H9 (cell line): ENCODE measurements around the gene DHX30. TPM values are rescaled to one million over a fixed set of nuclear protein-coding genes. Genes with fewer than 3 reads are reported as not detected.
"Not testable (repeated sequence)": the region's sequence is repeated elsewhere in the genome, so short reads cannot be mapped to it uniquely, and the experiment has no call there.

Experiments used
- DNase-seq: peaks from one replicate; pipeline ENCODE4 v3.0.0-alpha.2; 2017
- H2AFZ ChIP-seq: one replicate; pipeline ENCODE4 v1.6.1; 2013; ENCODE audit warnings: mild to moderate bottlenecking, low read length, control low read depth, moderate library complexity
- H2AK5ac ChIP-seq: 2 replicates; pipeline ENCODE4 v1.6.1; 2013; ENCODE audit warnings: low read length, control low read depth, mixed read lengths; ENCODE audit not compliant: insufficient read length
- H2BK120ac ChIP-seq: one replicate; pipeline ENCODE4 v1.6.1; 2013; ENCODE audit warnings: low read depth, mild to moderate bottlenecking, low read length, control low read depth, inconsistent platforms; ENCODE audit not compliant: poor library complexity, severe bottlenecking
- H2BK12ac ChIP-seq: 2 replicates; pipeline ENCODE4 v1.6.1; 2013; ENCODE audit warnings: low read length, control low read depth, mixed read lengths, low read depth; ENCODE audit not compliant: insufficient read length
- H2BK15ac ChIP-seq: 2 replicates; pipeline ENCODE4 v1.6.1; 2013; ENCODE audit warnings: low read depth, low read length, control low read depth
- H2BK20ac ChIP-seq: one replicate; pipeline ENCODE4 v1.6.1; 2013; ENCODE audit warnings: low read depth, mild to moderate bottlenecking, low read length, control low read depth, inconsistent platforms; ENCODE audit not compliant: poor library complexity, severe bottlenecking
- H2BK5ac ChIP-seq: 2 replicates; pipeline ENCODE4 v1.6.1; 2013; ENCODE audit warnings: low read length, control low read depth, mixed read lengths; ENCODE audit not compliant: insufficient read length
- H3K14ac ChIP-seq: 2 replicates; pipeline ENCODE4 v1.6.1; 2013; ENCODE audit warnings: low read length, control low read depth; ENCODE audit not compliant: insufficient read depth
- H3K18ac ChIP-seq: 2 replicates; pipeline ENCODE4 v1.6.1; 2013; ENCODE audit warnings: low read depth, mild to moderate bottlenecking, mixed read lengths, low read length, control low read depth; ENCODE audit not compliant: insufficient read length
- H3K23ac ChIP-seq: 2 replicates; pipeline ENCODE4 v1.6.1; 2013; ENCODE audit warnings: low read length, control low read depth, mixed read lengths, low read depth; ENCODE audit not compliant: insufficient read length
- H3K23me2 ChIP-seq: 2 replicates; pipeline ENCODE4 v1.6.1; 2013; ENCODE audit warnings: low read depth, mild to moderate bottlenecking, mixed read lengths, low read length, control low read depth; ENCODE audit not compliant: insufficient read length, poor library complexity, severe bottlenecking
- H3K27ac ChIP-seq: 2 replicates; pipeline ENCODE4 v1.5.1; 2013; ENCODE audit warnings: low read length, control low read depth, mixed read lengths, low read depth; ENCODE audit not compliant: insufficient read length
- H3K27me3 ChIP-seq: 2 replicates; pipeline ENCODE4 v1.6.1; 2013; ENCODE audit warnings: low read length, control low read depth, inconsistent platforms; ENCODE audit not compliant: insufficient read depth
- H3K4ac ChIP-seq: 2 replicates; pipeline ENCODE4 v1.6.1; 2013; ENCODE audit warnings: low read depth, mild to moderate bottlenecking, control low read depth, inconsistent platforms, low read length, moderate library complexity
- H3K4me1 ChIP-seq: 2 replicates; pipeline ENCODE4 v1.6.1; 2013; ENCODE audit warnings: low read length, control low read depth, inconsistent platforms; ENCODE audit not compliant: insufficient read depth
- H3K4me2 ChIP-seq: 2 replicates; pipeline ENCODE4 v1.6.1; 2013; ENCODE audit warnings: low read length, control low read depth, mixed read lengths; ENCODE audit not compliant: insufficient read length, insufficient read depth
- H3K56ac ChIP-seq: 2 replicates; pipeline ENCODE4 v1.6.1; 2013; ENCODE audit warnings: low read depth, mild to moderate bottlenecking, mixed read lengths, low read length, control low read depth; ENCODE audit not compliant: insufficient read length
- H3K79me1 ChIP-seq: 2 replicates; pipeline ENCODE4 v1.6.1; 2013; ENCODE audit warnings: low read depth, mild to moderate bottlenecking, moderate library complexity, low read length, control low read depth, inconsistent platforms; ENCODE audit not compliant: insufficient read depth, poor library complexity, severe bottlenecking
- H3K79me2 ChIP-seq: 2 replicates; pipeline ENCODE4 v1.6.1; 2013; ENCODE audit warnings: low read length, control low read depth, inconsistent platforms; ENCODE audit not compliant: insufficient read depth
- H3K9ac ChIP-seq: 2 replicates; pipeline ENCODE4 v1.6.1; 2013; ENCODE audit warnings: low read length, control low read depth, mixed read lengths; ENCODE audit not compliant: insufficient read length; ENCODE audit errors: extremely low read depth
- H3K9me3 ChIP-seq: one replicate; pipeline ENCODE4 v1.6.1; 2013; ENCODE audit warnings: low read depth, low read length, inconsistent platforms; ENCODE audit not compliant: control insufficient read depth
- H3T11ph ChIP-seq: one replicate; pipeline ENCODE4 v1.6.1; 2013; ENCODE audit warnings: mild to moderate bottlenecking, low read length, control low read depth, inconsistent platforms
- H4K20me1 ChIP-seq: one replicate; pipeline ENCODE4 v1.6.1; 2013; ENCODE audit not compliant: control insufficient read depth, insufficient read length, insufficient read depth
- H4K5ac ChIP-seq: 2 replicates; pipeline ENCODE4 v1.6.1; 2013; ENCODE audit warnings: low read depth, mild to moderate bottlenecking, mixed read lengths, low read length, control low read depth; ENCODE audit not compliant: insufficient read length
- H4K8ac ChIP-seq: replicated peaks from 2 replicates; pipeline ENCODE4 v1.6.1; 2013; ENCODE audit warnings: low read length, control low read depth, mixed read lengths, low read depth; ENCODE audit not compliant: insufficient read length
- H4K91ac ChIP-seq: 2 replicates; pipeline ENCODE4 v1.6.1; 2013; ENCODE audit warnings: low read depth, mild to moderate bottlenecking, moderate library complexity, mixed read lengths, low read length, control low read depth; ENCODE audit not compliant: insufficient read length
- H3K27ac Mint-ChIP-seq, 3 experiments: 2 replicates in 2 of 3; 3 replicates in 1 of 3; pipeline ENCODE4 v1.8.0; 2020 to 2021; ENCODE audit warnings: mixed read lengths in 3 of 3, mild to moderate bottlenecking in 1 of 3, moderate library complexity in 1 of 3
- H3K27me3 Mint-ChIP-seq: 2 replicates; pipeline ENCODE4 v1.8.0; 2021; ENCODE audit warnings: low read depth, mild to moderate bottlenecking, moderate library complexity, mixed read lengths
- H3K36me3 Mint-ChIP-seq, 3 experiments: 2 replicates in 2 of 3; 3 replicates in 1 of 3; pipeline ENCODE4 v1.8.0; 2020 to 2021; ENCODE audit warnings: low read depth in 3 of 3, mixed read lengths in 3 of 3; ENCODE audit not compliant: insufficient read depth in 1 of 3
- H3K4me1 Mint-ChIP-seq, 2 experiments: 2 replicates each; pipeline ENCODE4 v1.8.0; 2020; ENCODE audit warnings: mixed read lengths in 2 of 2
- H3K4me3 Mint-ChIP-seq, 2 experiments: 2 replicates in 1 of 2; 3 replicates in 1 of 2; pipeline ENCODE4 v1.8.0; 2020 to 2021; ENCODE audit warnings: mild to moderate bottlenecking in 2 of 2, mixed read lengths in 2 of 2, moderate library complexity in 1 of 2
- H3K9me3 Mint-ChIP-seq, 2 experiments: 2 replicates in 1 of 2; 3 replicates in 1 of 2; pipeline ENCODE4 v1.8.0; 2020; ENCODE audit warnings: mild to moderate bottlenecking in 2 of 2, mixed read lengths in 2 of 2, moderate library complexity in 1 of 2
- CTCF ChIP-seq: fragments of 200-600 bp; sonication (generic); conservative IDR thresholded peaks from 3 replicates; pipeline ENCODE4 v1.8.0; 2021; ENCODE audit warnings: antibody characterized with exemption, mild to moderate bottlenecking
- WGBS: extraction: QIAGEN DNeasy Blood & Tissue Kit; methylation state at CpG from one replicate; pipeline ENCODE4 v1.1.7; 2013; ENCODE audit warnings: missing lambda C conversion rate, low lambda C conversion rate, mixed read lengths; ENCODE audit not compliant: insufficient read length; ENCODE audit errors: extremely low coverage; 5-methylcytosine and 5-hydroxymethylcytosine counted together
- total RNA-seq: library from RNA; stranded (reverse); gene quantifications from 2 replicates; pipeline ENCODE4 v1.2.1, GENCODE V29; 2021

DHX30 gene
- total RNA-seq, 1 experiment from 2014 or later, result 107 TPM

GRCh38 chr3:47825590-47825989, 22.7 kb downstream of the DHX30 start:
- no peaks in the 10 kb centered on the region; a peak in 1 of 5 replicates for H3K9me3 Mint-ChIP-seq
- Histone ChIP-seq H3K56ac (no peak overlapping the region), H3K27ac (no peak overlapping the region), H2BK20ac (no peak overlapping the region), H2BK12ac (no peak overlapping the region), H3K27me3 (no peaks in the 10 kb centered on the region), H3K79me1 (peaks cover 4% of the 10 kb centered on the region), H3K4ac (no peak overlapping the region), H2AFZ (no peak overlapping the region), H4K91ac (no peak overlapping the region), H2AK5ac (no peak overlapping the region), H2BK120ac (no peak overlapping the region), H3K4me1 (peaks cover 5% of the 10 kb centered on the region), H3K23ac (no peak overlapping the region), H4K20me1 (no peaks in the 10 kb centered on the region), H4K8ac (no peak overlapping the region), H3T11ph (no peak overlapping the region), H2BK5ac (no peak overlapping the region), H3K23me2 (peaks cover 8% of the 10 kb centered on the region), H3K4me2 (peak overlapping the region; percentile 95), H3K9ac (peak overlapping the region; percentile 90), H3K79me2 (peaks cover 13% of the 10 kb centered on the region; the same call in 1 of the 2 replicates), H3K14ac (peak overlapping the region; percentile 89; the same call in 1 of the 2 replicates), H3K18ac (peak overlapping the region; percentile 78), H4K5ac (no peak overlapping the region), H2BK15ac (no peak overlapping the region), H3K9me3 (no peaks in the 10 kb centered on the region)
- peaks cover 11 to 20% of the 10 kb centered on the region in 2 experiments for H3K4me1 Mint-ChIP-seq
- no peaks in the 10 kb centered on the region for H3K27me3 Mint-ChIP-seq
- no CpG with 5 or more reads among the region's 7 CpGs for WGBS
- H3K4me3 Mint-ChIP-seq, result peak overlapping the region; percentile 93 to 95
- TF ChIP-seq CTCF, result no peak
- DNase-seq, result no peak
- peaks cover 35 to 47% (median 46%) of the 10 kb centered on the region in 3 experiments for H3K36me3 Mint-ChIP-seq
- peak overlapping the region in 2 of 3 experiments; percentile 92; a peak in 5 of 7 replicates for H3K27ac Mint-ChIP-seq

- Mint-ChIP-seq H3K36me3 (peaks cover 53 to 74% (median 69%) of the 10 kb centered on the region in 3 experiments), H3K4me1 (peaks cover 8 to 16% of the 10 kb centered on the region in 2 experiments)
- H3T11ph ChIP-seq, H3K4me2 ChIP-seq, H2BK15ac ChIP-seq, H2BK12ac ChIP-seq, H3K9me3 Mint-ChIP-seq, H2BK20ac ChIP-seq, H3K79me1 ChIP-seq, H3K18ac ChIP-seq, H4K5ac ChIP-seq, H4K8ac ChIP-seq, H4K91ac ChIP-seq, H3K27me3 ChIP-seq, H2BK5ac ChIP-seq, H3K23ac ChIP-seq, DNase-seq, H3K9me3 ChIP-seq, H3K23me2 ChIP-seq, H3K27ac ChIP-seq, H3K27ac Mint-ChIP-seq, H3K14ac ChIP-seq, H2AFZ ChIP-seq, H3K4me3 Mint-ChIP-seq, H3K4ac ChIP-seq, H4K20me1 ChIP-seq, H2AK5ac ChIP-seq, H3K9ac ChIP-seq, H3K56ac ChIP-seq, H3K4me1 ChIP-seq, H3K27me3 Mint-ChIP-seq, H2BK120ac ChIP-seq: not testable (repeated sequence)
- WGBS, result no CpG with 5 or more reads among the region's 9 CpGs
- H3K79me2 ChIP-seq, result peaks cover 13% of the 10 kb centered on the region; the same call in 1 of the 2 replicates
Measured at GRCh38 chr3:47829482-47829881, 26.5 kb downstream of the DHX30 start.
